Neutrophil (primary cell): ENCODE measurements around the gene ANKRD29.

Source experiments
- H3K27ac ChIP-seq: fragments of 200-600 bp; sonication (generic); 2 replicates; pipeline ENCODE4 v1.5.1; 2016; ENCODE audit warnings: mild to moderate bottlenecking, moderate library complexity
- H3K27me3 ChIP-seq: fragments of 200-600 bp; sonication (generic); 2 replicates; pipeline ENCODE4 v1.6.0; 2016; ENCODE audit warnings: mild to moderate bottlenecking
- H3K36me3 ChIP-seq: fragments of 200-600 bp; sonication (generic); 2 replicates; pipeline ENCODE4 v1.5.1; 2017
- H3K4me1 ChIP-seq, 2 experiments: fragments of 200-600 bp in 1 of 2; sonication (generic) in 1 of 2; 1 replicate in 1 of 2; 2 replicates in 1 of 2; pipeline versions ENCODE4 v1.5.1 to v1.6.1; 2013 to 2016; ENCODE audit warnings: low read depth in 1 of 2, low read length in 1 of 2, mild to moderate bottlenecking in 1 of 2, moderate library complexity in 1 of 2; ENCODE audit not compliant: control insufficient read depth in 1 of 2, insufficient read depth in 1 of 2
- H3K4me3 ChIP-seq, 2 experiments: fragments of 200-600 bp in 1 of 2; sonication (generic) in 1 of 2; 1 replicate in 1 of 2; 2 replicates in 1 of 2; pipeline ENCODE4 v1.5.1; 2013 to 2016; ENCODE audit warnings: low read depth in 1 of 2, low read length in 1 of 2, mild to moderate bottlenecking in 1 of 2, moderate library complexity in 1 of 2
- H3K9me3 ChIP-seq: fragments of 200-600 bp; sonication (generic); 2 replicates; pipeline ENCODE4 v1.5.1; 2016
- CTCF ChIP-seq: fragments of 200-600 bp; sonication (generic); IDR thresholded peaks from 2 replicates; pipeline ENCODE4 v1.5.1; 2016; ENCODE audit warnings: antibody characterized with exemption

ANKRD29 gene

GRCh38 chr18:23701544-23702064 is 38.9 kb upstream of the ANKRD29 start:
- H3K4me3 ChIP-seq: no peak overlapping the region
- no peaks in the 10 kb centered on the region for H3K36me3 ChIP-seq
- no peak overlapping the region for H3K27ac ChIP-seq
- H3K4me1 ChIP-seq: no peaks in the 10 kb centered on the region
- peaks cover 50% of the 10 kb centered on the region for H3K27me3 ChIP-seq
- no peak for TF ChIP-seq CTCF
- no peaks in the 10 kb centered on the region for H3K9me3 ChIP-seq

- TF ChIP-seq CTCF: no peak
- Histone ChIP-seq H3K36me3 (no peaks in the 10 kb centered on the region), H3K4me3 (no peak overlapping the region), H3K27ac (no peak overlapping the region), H3K4me1 (no peaks in the 10 kb centered on the region), H3K27me3 (peaks cover 56% of the 10 kb centered on the region), H3K9me3 (no peaks in the 10 kb centered on the region)
Measured at GRCh38 chr18:23701017-23701416, 38.3 kb upstream of the ANKRD29 start.

GRCh38 chr18:23694637-23695430 is 32.1 kb upstream of the ANKRD29 start:
- peaks cover 0 to 6% of the 10 kb centered on the region in 2 experiments for H3K4me1 ChIP-seq
- no peaks in the 10 kb centered on the region for H3K9me3 ChIP-seq
- no peak overlapping the region for H3K4me3 ChIP-seq
- H3K36me3 ChIP-seq: no peaks in the 10 kb centered on the region
- no peak overlapping the region for H3K27ac ChIP-seq
- no peak for TF ChIP-seq CTCF
- H3K27me3 ChIP-seq: peaks cover 77% of the 10 kb centered on the region

- TF ChIP-seq CTCF: no peak
- peaks cover 5 to 14% of the 10 kb centered on the region in 2 experiments for H3K4me1 ChIP-seq
- no peaks in the 10 kb centered on the region for H3K36me3 ChIP-seq
- no peak overlapping the region for H3K4me3 ChIP-seq
- H3K9me3 ChIP-seq: no peaks in the 10 kb centered on the region
- no peak overlapping the region for H3K27ac ChIP-seq
- H3K27me3 ChIP-seq: peaks cover 87% of the 10 kb centered on the region
Measured at GRCh38 chr18:23693846-23694245, 31.1 kb upstream of the ANKRD29 start.

GRCh38 chr18:23690505-23691068 is 27.9 kb upstream of the ANKRD29 start:
- no peaks in the 10 kb centered on the region for H3K36me3 ChIP-seq
- TF ChIP-seq CTCF: no peak
- no peak overlapping the region for H3K4me3 ChIP-seq
- H3K27ac ChIP-seq: no peak overlapping the region
- H3K27me3 ChIP-seq: peaks cover 97% of the 10 kb centered on the region
- peaks cover 6 to 14% of the 10 kb centered on the region in 2 experiments for H3K4me1 ChIP-seq
- no peaks in the 10 kb centered on the region for H3K9me3 ChIP-seq
